ENCODE measurements around the gene SLC16A5.

SLC16A5 gene

GRCh38 chr17:75098861-75099260, 11.1 kb downstream of the SLC16A5 start:
- Histone ChIP-seq H3K27ac (ENCODE audit: low read length) (no peak overlapping the region), H3K4me3 (ENCODE audit: low read depth in 1 of 2, low read length in 2 of 2) (no peak overlapping the region), H2AFZ (ENCODE audit: low read depth, low read length) (no peak overlapping the region), H4K20me1 (ENCODE audit: insufficient read depth, low read length) (no peaks in the 10 kb centered on the region), H3K27me3 (ENCODE audit: insufficient read depth, low read length, poor library complexity) (no peaks in the 10 kb centered on the region), H3K9me3 (ENCODE audit: insufficient read depth, low read length, severe bottlenecking) (no peaks in the 10 kb centered on the region), H3K79me2 (ENCODE audit: insufficient read depth, low read length) (no peaks in the 10 kb centered on the region), H3K9ac (ENCODE audit: low read depth, low read length) (no peak overlapping the region), H3K36me3 (ENCODE audit: insufficient read depth, low read length) (peaks cover 6% of the 10 kb centered on the region; the same call in 1 of the 2 replicates), H3K4me2 (ENCODE audit: insufficient read depth, low read length) (no peak overlapping the region), H3K4me1 (ENCODE audit: insufficient read depth, low read length) (no peaks in the 10 kb centered on the region)
- TF ChIP-seq EZH2 (IDR thresholded peaks at IDR 0.05; ENCODE audit: borderline replicate concordance, low read depth, low read length, severe bottlenecking) (no peak), CTCF (IDR thresholded peaks at IDR 0.05; ENCODE audit: borderline replicate concordance, extremely low read depth, low read length, poor library complexity, severe bottlenecking) (no peak)
- no peak for ATAC-seq (ENCODE audit: insufficient read depth, low read depth)
- no peak for DNase-seq

DNA sequence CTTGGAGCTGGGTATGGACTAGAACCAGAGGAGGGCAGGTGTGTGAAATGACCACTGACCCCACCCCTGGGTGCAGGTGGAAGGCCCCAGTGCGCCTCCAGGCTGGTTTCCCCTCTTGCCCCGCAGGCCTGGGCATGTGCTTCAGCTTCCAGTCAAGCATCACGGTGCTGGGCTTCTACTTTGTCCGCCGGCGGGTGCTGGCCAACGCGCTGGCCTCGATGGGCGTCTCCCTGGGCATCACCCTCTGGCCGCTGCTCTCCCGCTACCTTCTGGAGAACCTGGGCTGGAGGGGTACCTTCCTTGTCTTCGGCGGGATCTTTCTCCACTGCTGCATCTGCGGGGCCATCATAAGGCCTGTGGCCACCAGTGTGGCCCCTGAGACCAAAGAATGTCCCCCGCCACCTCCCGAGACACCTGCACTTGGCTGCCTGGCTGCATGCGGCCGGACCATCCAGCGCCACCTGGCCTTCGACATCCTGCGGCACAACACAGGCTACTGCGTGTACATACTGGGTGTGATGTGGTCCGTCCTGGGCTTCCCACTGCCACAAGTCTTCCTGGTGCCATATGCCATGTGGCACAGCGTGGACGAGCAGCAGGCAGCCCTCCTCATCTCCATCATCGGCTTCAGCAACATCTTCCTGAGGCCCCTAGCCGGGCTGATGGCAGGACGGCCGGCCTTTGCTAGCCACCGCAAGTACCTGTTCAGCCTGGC, 12.3 kb downstream of the SLC16A5 start:
- Histone ChIP-seq H3K27me3 (ENCODE audit: insufficient read depth, low read length, poor library complexity) (no peaks in the 10 kb centered on the region), H3K27ac (ENCODE audit: low read length) (no peak overlapping the region), H3K36me3 (ENCODE audit: insufficient read depth, low read length) (peaks cover 6% of the 10 kb centered on the region; the same call in 1 of the 2 replicates), H3K4me1 (ENCODE audit: insufficient read depth, low read length) (no peaks in the 10 kb centered on the region), H4K20me1 (ENCODE audit: insufficient read depth, low read length) (no peaks in the 10 kb centered on the region), H3K9me3 (ENCODE audit: insufficient read depth, low read length, severe bottlenecking) (no peaks in the 10 kb centered on the region), H3K9ac (ENCODE audit: low read depth, low read length) (no peak overlapping the region), H3K79me2 (ENCODE audit: insufficient read depth, low read length) (no peaks in the 10 kb centered on the region), H3K4me2 (ENCODE audit: insufficient read depth, low read length) (no peak overlapping the region), H2AFZ (ENCODE audit: low read depth, low read length) (no peak overlapping the region), H3K4me3 (ENCODE audit: low read depth in 1 of 2, low read length in 2 of 2) (no peak overlapping the region)
- TF ChIP-seq EZH2 (IDR thresholded peaks at IDR 0.05; ENCODE audit: borderline replicate concordance, low read depth, low read length, severe bottlenecking) (no peak), CTCF (IDR thresholded peaks at IDR 0.05; ENCODE audit: borderline replicate concordance, extremely low read depth, low read length, poor library complexity, severe bottlenecking) (no peak)
- no peak for DNase-seq
- ATAC-seq (ENCODE audit: insufficient read depth, low read depth), result no peak

DNA sequence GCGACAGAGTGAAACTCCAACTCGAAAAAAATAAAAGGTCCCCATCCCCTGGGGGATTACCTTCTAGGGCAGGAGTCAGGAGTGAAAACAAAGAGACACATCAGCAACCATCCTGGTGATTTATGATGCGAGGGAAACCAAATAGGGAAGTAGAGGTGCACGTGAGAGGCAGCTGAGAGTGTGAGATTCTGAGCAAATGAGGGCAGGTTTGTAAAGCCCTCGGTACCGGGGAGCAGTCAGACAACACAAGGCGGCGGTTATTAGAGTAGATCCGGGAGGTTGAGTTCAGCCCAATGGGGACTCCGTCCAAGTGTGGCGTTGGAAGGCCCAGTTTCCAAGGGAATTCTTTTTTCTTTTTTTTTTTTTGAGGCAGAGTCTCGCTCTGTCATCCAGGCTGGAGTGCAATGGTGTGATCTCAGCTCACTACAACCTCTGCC, 14.6 kb downstream of the SLC16A5 start:
- no peaks in the 10 kb centered on the region for H4K20me1 ChIP-seq (ENCODE audit: insufficient read depth, low read length)
- no peak overlapping the region for H2AFZ ChIP-seq (ENCODE audit: low read depth, low read length)
- H3K36me3 ChIP-seq (ENCODE audit: insufficient read depth, low read length), result peaks cover 6% of the 10 kb centered on the region; the same call in 1 of the 2 replicates
- no peaks in the 10 kb centered on the region for H3K9me3 ChIP-seq (ENCODE audit: insufficient read depth, low read length, severe bottlenecking)
- H3K4me1 ChIP-seq (ENCODE audit: insufficient read depth, low read length), result no peaks in the 10 kb centered on the region
- no peaks in the 10 kb centered on the region for H3K27me3 ChIP-seq (ENCODE audit: insufficient read depth, low read length, poor library complexity)
- H3K4me3 ChIP-seq (ENCODE audit: low read depth in 1 of 2, low read length in 2 of 2), result no peak overlapping the region
- no peak overlapping the region for H3K4me2 ChIP-seq (ENCODE audit: insufficient read depth, low read length)
- TF ChIP-seq CTCF (IDR thresholded peaks at IDR 0.05; ENCODE audit: borderline replicate concordance, extremely low read depth, low read length, poor library complexity, severe bottlenecking) (no peak), EZH2 (IDR thresholded peaks at IDR 0.05; ENCODE audit: borderline replicate concordance, low read depth, low read length, severe bottlenecking) (no peak)
- H3K27ac ChIP-seq (ENCODE audit: low read length), result no peak overlapping the region
- H3K79me2 ChIP-seq (ENCODE audit: insufficient read depth, low read length), result no peaks in the 10 kb centered on the region
- ATAC-seq (ENCODE audit: insufficient read depth, low read depth), result no peak
- H3K9ac ChIP-seq (ENCODE audit: low read depth, low read length), result no peak overlapping the region
- no peak for DNase-seq

Data from DND-41 (cell line).